Thyroid gland (tissue), 4 donors: ENCODE results near the gene BLCAP. TPM values are rescaled to one million over a fixed set of nuclear protein-coding genes. Genes with fewer than 3 reads are reported as not detected.

ENCODE experiments used
- DNase-seq, 2 donors: peaks; one replicate each; pipeline ENCODE4 v3.0.0-alpha.2; 2019
- H3K27ac ChIP-seq, 3 donors: fragments of 200-600 bp; sonication (generic); 1 replicate in 2 of 3; 2 replicates in 1 of 3; pipeline ENCODE4 v1.5.1; 2016 to 2019; ENCODE audit warnings: mild to moderate bottlenecking in 1 of 3, moderate library complexity in 1 of 3
- H3K27me3 ChIP-seq: fragments of 200-600 bp; sonication (generic); one replicate; pipeline ENCODE4 v1.5.1; 2019
- H3K36me3 ChIP-seq, 2 donors: fragments of 200-600 bp; sonication (generic); one replicate each; pipeline ENCODE4 v1.5.1; 2016 to 2019
- H3K4me1 ChIP-seq, 2 donors: fragments of 200-600 bp; sonication (generic); one replicate each; pipeline ENCODE4 v1.5.1; 2017 to 2019
- H3K4me3 ChIP-seq, 3 donors: fragments of 200-600 bp; sonication (generic); replicated peaks in 1 of 3; 1 replicate in 2 of 3; 2 replicates in 1 of 3; pipeline ENCODE4 v1.5.1; 2016; ENCODE audit warnings: mild to moderate bottlenecking in 1 of 3
- H3K9me3 ChIP-seq: fragments of 200-600 bp; sonication (generic); one replicate; pipeline ENCODE4 v1.5.1; 2017
- POLR2A ChIP-seq, 2 donors: fragments of 450-650 bp; IDR thresholded peaks; one replicate each; pipeline ENCODE4 v1.6.1; 2017; ENCODE audit warnings: antibody characterized with exemption in 2 of 2, mild to moderate bottlenecking in 2 of 2, moderate library complexity in 1 of 2
- WGBS, 2 donors: methylation state at CpG; one replicate each; pipeline ENCODE4 v1.1.5; 2017; 5-methylcytosine and 5-hydroxymethylcytosine counted together
- intact Hi-C: fragments of 100-400 bp; cut with DNase I; formaldehyde crosslinking; loops from one replicate; pipeline ENCODE4 v1.15.1; 2023
- total RNA-seq, 4 donors: library from RNA; depleted of rRNA; stranded (reverse); fragments of >200 nt; gene quantifications; one replicate each; pipeline ENCODE4 v1.2.3, GENCODE V29; 2016
- TF ChIP-seq, protein P1 (sequence below), 6 experiments: fragments of 200-600 bp in 3 of 6; fragments of 450-650 bp in 3 of 6; sonication (generic) in 3 of 6; IDR thresholded peaks; one replicate each; pipeline ENCODE4 v1.5.1; 2016 to 2019; ENCODE audit warnings: antibody characterized with exemption in 6 of 6, mild to moderate bottlenecking in 2 of 6, inconsistent platforms in 1 of 6, moderate library complexity in 1 of 6

BLCAP gene
- total RNA-seq, 4 donors from 2014 or later = 56.6 to 80.3 (median 64.5) TPM

DNA sequence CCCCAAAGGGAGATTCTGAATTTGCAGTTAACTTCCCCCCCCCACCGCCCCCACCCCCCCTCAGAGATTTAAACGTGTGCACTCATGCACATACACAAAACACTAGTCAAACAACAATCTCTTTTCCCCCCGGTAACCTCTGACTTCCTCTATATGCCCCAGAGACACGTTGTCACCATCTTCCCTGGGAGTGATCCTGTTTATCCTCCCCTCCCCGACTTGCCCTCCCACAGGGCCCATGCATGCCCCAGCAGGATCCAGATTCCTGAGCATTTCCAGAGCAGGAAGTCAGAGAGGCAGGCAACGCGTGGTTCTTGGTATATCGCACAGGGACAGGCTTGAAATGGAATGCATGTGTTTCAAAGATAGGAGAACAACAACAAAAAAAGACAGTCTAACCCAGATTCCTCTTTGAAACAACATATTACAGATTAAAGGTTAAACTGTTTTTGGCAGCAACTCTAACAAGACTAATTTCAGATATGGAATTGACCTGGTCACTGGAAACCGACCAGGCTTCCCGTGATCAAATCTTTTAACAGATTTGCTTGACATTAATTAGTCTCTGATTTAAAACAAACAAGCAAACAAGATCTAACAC lies 1.3 kb downstream of the BLCAP start:
- H3K36me3 ChIP-seq = no peaks in the 10 kb centered on the region
- WGBS, 2 donors = 11% methylated on average over 10 of the region's 10 CpGs
- intact Hi-C loops = no loop called here
- TF ChIP-seq, protein P1, sequence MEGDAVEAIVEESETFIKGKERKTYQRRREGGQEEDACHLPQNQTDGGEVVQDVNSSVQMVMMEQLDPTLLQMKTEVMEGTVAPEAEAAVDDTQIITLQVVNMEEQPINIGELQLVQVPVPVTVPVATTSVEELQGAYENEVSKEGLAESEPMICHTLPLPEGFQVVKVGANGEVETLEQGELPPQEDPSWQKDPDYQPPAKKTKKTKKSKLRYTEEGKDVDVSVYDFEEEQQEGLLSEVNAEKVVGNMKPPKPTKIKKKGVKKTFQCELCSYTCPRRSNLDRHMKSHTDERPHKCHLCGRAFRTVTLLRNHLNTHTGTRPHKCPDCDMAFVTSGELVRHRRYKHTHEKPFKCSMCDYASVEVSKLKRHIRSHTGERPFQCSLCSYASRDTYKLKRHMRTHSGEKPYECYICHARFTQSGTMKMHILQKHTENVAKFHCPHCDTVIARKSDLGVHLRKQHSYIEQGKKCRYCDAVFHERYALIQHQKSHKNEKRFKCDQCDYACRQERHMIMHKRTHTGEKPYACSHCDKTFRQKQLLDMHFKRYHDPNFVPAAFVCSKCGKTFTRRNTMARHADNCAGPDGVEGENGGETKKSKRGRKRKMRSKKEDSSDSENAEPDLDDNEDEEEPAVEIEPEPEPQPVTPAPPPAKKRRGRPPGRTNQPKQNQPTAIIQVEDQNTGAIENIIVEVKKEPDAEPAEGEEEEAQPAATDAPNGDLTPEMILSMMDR (IDR thresholded peaks at IDR 0.05) = no peak
- no peak for TF ChIP-seq POLR2A (IDR thresholded peaks at IDR 0.05)
- H3K4me1 ChIP-seq = peaks cover 22 to 33% of the 10 kb centered on the region in 2 donors
- peak overlapping the region; percentile 86 to 91 (median 90) for H3K4me3 ChIP-seq
- DNase-seq = peak; percentile 37 to 43
- H3K9me3 ChIP-seq = no peaks in the 10 kb centered on the region
- no peaks in the 10 kb centered on the region for H3K27me3 ChIP-seq
- H3K27ac ChIP-seq = peak overlapping the region; percentile 91 to 96 (median 96)

DNA sequence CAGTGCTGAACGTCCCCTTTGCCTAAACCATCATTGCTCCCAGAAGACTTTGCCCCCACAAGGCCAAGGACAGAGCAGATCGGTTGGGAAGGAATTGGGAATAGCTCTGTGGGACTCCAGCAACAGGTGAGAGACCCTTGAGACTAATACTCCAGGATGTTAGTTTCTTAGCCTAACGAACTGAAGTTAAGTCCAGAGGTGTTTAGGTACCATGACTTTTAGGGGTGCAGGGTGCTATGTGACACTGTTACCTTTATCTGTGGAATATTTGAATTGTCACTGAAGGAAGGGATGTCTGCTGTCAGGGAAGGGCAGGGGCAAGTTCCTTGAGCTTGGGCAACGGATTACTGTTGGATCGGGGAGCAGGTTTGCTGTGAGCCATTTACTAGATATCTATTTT lies 1.9 kb downstream of the BLCAP start:
- Histone ChIP-seq H3K27me3 (no peaks in the 10 kb centered on the region), H3K36me3 (no peaks in the 10 kb centered on the region), H3K27ac (no peak overlapping the region), H3K4me1 (peaks cover 22 to 33% of the 10 kb centered on the region in 2 donors), H3K9me3 (no peaks in the 10 kb centered on the region), H3K4me3 (peak overlapping the region in 1 of 3 donors; percentile 91)
- DNase-seq = no peak
- WGBS, 2 donors = 66 to 70% methylated on average over 5 of the region's 5 CpGs
- intact Hi-C loops = no loop called here
- TF ChIP-seq POLR2A (IDR thresholded peaks at IDR 0.05) = no peak
- TF ChIP-seq, protein P1 (IDR thresholded peaks at IDR 0.05) = no peak

DNA sequence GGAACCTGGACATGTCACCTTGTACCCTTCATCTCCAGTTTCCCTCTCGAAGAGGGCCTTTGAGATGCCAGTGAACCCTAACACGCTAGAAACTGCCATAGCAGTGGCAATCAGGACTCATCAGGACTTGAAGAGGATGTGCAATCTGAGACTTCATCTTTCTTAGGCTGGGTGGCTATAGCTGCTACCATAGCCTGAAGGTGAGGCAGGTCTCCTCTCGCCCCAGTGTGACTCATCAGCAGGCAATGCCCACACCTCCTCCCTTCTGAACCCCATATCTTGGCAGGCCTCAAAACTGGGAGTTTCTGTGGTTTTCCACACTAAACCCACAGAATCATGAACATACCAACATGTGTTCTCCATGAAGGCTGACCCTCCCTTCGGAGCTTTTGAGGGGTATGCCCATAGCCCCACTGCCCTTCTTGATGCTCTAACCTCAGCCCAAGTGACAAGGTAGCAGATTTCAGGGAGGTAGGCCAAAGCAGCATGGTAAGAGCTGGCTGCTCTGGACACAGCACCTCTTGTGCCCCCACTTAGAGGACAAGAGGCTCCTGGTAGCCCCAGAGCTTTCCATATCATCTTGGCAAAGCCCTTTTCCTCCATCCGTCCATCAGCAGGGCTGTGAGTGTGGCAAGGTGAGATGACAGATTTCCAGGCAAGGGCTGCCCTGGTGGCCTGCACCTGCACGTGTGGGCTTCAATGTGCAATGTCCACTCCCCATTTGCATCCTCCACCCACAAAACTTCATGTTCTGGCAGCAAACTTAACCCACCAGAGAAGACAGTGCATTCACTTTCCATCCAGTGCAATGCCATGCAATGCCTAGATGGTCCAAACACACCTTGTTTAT lies 2.6 kb downstream of the BLCAP start:
- no peak for DNase-seq
- H3K9me3 ChIP-seq = no peaks in the 10 kb centered on the region
- no peak for TF ChIP-seq POLR2A (IDR thresholded peaks at IDR 0.05)
- TF ChIP-seq, protein P1 (IDR thresholded peaks at IDR 0.05) = no peak
- H3K4me1 ChIP-seq = peaks cover 22 to 33% of the 10 kb centered on the region in 2 donors
- intact Hi-C loops = no loop called here
- H3K27ac ChIP-seq = no peak overlapping the region
- H3K27me3 ChIP-seq = no peaks in the 10 kb centered on the region
- H3K4me3 ChIP-seq = no peak overlapping the region
- H3K36me3 ChIP-seq = no peaks in the 10 kb centered on the region
- WGBS, 2 donors = 62 to 79% methylated on average over 6 of the region's 6 CpGs

DNA sequence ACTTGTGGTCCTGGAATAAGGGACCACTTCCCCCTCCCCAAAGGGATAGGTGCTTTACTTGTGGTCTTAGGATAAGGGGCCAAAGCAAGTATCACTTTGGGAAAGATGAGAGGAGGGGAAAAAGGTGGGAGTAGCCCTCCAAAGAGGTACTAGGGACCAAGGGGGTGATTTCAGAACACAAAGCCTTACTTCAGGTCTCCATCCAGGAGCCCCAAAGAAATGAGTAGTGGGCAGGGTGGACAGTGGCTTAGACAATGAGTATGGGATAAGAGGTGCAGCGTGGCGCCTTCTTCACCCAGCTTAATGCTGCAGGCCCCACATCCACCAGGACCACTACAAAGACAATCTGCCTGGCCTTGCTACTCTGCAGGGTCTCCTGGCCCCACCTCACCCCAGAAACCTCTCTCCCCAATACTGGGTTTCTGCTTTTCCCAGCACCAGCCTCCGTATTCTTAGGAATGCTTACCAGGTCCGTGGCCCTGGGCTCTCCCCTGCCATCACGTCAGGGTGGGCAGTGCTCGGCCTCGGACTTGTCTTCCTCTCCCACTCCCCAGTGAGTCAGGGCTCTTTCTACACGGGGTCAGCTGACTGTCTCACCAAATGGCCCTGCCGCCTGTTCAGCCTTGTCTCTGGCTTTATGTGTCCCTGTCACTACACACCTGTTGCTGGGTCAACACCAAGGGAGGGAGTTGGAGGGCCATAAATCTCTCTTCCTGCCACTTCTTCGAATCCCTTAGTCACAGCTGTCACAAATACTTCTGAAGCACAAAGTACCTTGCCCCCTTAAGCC lies 3.6 kb downstream of the BLCAP start:
- 78 to 82% methylated on average over 10 of the region's 10 CpGs for WGBS, 2 donors
- intact Hi-C loops = no loop called here
- Histone ChIP-seq H3K4me1 (peaks cover 22 to 41% of the 10 kb centered on the region in 2 donors), H3K9me3 (no peaks in the 10 kb centered on the region), H3K27me3 (no peaks in the 10 kb centered on the region), H3K27ac (no peak overlapping the region), H3K4me3 (no peak overlapping the region), H3K36me3 (peaks cover 0 to under 1% of the 10 kb centered on the region in 2 donors)
- TF ChIP-seq, protein P1 (IDR thresholded peaks at IDR 0.05) = no peak
- TF ChIP-seq POLR2A (IDR thresholded peaks at IDR 0.05) = no peak
- no peak for DNase-seq
